OCI-LY7 (cell line): ENCODE measurements around the gene ASCC1.

Source experiments
- CTCF ChIP-seq: fragments of 200-600 bp; sonication (generic); conservative IDR thresholded peaks from 2 replicates; pipeline ENCODE4 v1.5.1; 2014; ENCODE audit warnings: mild to moderate bottlenecking, antibody characterized with exemption, low read length, moderate library complexity, mixed read lengths
- EZH2phosphoT487 ChIP-seq: fragments of 200-600 bp; sonication (generic); IDR thresholded peaks from 2 replicates; pipeline ENCODE4 v1.6.1; 2018; ENCODE audit warnings: low read depth, borderline replicate concordance, mild to moderate bottlenecking, mixed run types, antibody characterized with exemption, low read length, moderate library complexity, mixed read lengths

- TF ChIP-seq CTCF = no peak
- TF ChIP-seq EZH2phosphoT487 = no peak
These were observed 82.6 kb downstream of the ASCC1 start for GRCh38 chr10:72133517-72133916.
